IPS-NIHi11 (cell line): ENCODE results near the gene CPNE7.
A peak's percentile ranks its signal among the peaks of the same experiment; 100 is the strongest.
"Not testable (repeated sequence)": the region's sequence is repeated elsewhere in the genome, so short reads cannot be mapped to it uniquely, and the experiment has no call there.

Experiments
- DNase-seq: peaks from one replicate; pipeline ENCODE4 v3.0.0; 2012; ENCODE audit warnings: mixed read lengths, low spot score

The CPNE7 gene

DNA sequence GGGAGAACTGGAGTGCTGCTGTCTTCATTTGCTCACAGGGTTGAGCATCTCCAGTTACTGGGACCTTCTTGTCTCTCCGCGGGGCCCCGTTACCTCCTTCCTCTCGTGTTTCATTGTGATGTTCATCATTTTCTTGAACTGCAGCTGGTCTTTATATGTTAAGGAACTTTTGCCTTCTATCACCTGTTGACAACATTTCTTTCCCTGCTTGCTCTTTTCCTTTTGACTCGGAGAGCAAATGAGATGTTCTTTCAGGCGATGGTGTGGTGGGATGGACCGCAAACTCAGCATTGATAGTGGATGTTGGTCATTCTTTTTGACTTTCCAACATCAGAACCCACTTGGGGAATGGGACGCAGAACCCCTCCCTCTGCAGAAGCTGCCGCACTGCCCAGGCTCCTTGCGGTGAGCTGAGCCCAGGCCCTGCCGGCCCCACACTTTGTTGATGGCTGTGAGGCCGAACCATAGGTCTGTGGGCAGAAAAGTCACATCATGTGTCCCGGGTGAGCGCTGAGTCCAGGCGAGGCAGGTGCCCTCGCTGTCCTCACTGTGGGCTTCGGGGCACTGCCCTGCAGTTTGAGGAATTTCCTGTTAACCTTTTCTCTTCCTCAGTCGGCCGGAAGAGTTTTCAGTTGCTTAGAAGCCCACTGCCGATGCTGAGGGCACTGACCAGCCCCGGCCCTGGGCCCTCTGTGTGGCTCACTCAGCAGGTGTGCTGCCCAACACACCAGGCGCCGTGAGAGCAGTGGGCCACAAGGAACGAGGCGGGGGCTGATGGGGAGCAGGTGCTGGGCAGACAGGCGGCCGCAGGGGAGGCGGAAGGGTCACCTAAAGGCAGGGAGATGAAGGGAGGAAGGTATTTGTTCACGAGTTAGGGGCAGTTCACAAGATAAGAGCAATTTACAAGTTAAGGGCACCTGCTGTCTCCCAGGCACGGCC, 7.6 kb upstream of the CPNE7 start:
- no peak for DNase-seq

DNA sequence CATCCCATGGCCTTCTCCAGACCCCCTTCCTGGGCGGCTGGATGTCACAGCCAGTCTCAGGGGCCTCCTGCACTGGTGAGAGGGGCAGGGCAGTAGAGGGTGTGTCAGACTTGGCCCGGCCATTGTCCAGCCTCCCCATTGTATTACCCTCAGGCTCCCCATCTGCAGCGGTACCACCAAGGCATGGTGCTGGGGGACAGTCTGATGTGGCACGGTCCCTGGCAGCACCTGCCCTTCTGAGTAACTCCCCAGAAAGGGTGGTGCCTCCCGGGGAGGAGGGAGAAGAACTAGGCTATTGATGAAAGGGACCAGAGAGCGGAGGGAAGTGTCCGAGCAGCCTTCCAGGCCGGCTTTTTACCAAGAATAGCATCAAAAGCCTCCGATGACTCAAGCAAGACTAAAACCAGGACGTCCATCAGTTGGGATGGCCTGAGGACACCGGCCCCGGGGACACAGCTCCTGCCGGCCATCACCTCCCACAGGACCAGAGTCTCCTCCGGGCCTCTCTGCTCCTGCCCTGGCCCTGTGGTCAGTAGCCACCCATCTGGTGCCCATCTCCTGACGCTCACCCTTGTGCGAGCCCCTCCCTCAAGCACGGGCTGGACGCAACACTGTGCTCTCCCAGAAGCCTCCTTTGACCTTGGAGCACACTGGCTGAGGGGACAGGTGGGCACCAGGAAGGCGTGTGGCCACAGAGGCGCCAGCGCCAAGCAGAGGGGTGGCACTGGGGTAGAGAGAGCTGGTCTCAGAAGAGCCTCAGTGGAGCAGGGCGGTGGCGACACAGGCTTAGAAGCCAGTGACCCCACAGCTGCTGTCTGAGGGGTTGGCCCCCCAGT, 5.8 kb upstream of the CPNE7 start:
- no peak for DNase-seq

DNA sequence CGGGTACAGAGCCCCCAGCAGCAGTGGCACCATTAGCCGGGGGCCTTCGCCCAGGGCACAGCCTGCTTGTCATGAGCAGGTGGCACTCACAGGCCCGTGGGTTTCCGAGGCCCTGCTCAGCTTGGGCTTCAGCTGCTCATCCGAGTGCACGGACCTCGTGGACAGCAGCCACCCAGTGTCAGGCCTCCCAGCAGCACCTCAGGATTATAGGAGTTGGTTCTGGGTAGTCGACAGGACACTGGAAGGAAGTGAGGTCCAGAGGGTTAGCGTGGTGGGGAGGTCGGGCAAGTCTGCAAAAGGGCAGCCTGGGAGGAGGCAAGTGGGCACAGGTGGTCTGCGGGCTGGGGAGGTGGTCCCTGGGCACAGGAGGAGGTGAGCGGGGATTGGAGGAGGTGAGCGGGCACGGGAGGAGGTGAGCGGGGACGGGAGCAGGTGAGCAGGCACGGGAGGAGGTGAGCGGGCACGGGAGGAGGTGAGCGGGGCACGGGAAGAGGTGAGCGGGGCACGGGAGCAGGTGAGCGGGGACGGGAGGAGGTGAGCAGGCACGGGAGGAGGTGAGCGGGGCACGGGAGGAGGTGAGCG, 5.1 kb upstream of the CPNE7 start:
- no peak for DNase-seq

DNA sequence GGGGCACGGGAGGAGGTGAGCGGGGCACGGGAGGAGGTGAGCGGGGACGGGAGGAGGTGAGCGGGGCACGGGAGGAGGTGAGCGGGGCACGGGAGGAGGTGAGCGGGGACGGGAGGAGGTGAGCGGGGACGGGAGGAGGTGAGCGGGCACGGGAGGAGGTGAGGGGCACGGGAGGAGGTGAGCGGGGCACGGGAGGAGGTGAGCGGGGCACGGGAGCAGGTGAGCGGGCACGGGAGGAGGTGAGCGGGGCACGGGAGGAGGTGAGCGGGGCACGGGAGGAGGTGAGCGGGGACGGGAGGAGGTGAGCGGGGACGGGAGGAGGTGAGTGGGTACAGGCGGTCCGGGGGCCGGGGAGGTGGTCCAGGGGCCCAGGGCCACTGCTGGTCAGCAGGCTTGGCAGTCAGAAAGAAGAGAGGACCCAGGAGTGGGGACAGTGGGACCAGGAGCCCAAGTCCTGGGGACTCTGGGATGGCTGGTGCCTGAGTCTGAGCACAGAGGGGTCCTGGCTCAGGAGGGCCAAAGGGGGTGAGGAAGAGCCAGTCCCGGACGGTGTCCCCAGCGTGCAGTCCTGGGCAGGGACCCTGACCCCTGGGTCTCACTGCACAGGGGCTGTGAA, 4.5 kb upstream of the CPNE7 start:
- DNase-seq, result not testable (repeated sequence)

DNA sequence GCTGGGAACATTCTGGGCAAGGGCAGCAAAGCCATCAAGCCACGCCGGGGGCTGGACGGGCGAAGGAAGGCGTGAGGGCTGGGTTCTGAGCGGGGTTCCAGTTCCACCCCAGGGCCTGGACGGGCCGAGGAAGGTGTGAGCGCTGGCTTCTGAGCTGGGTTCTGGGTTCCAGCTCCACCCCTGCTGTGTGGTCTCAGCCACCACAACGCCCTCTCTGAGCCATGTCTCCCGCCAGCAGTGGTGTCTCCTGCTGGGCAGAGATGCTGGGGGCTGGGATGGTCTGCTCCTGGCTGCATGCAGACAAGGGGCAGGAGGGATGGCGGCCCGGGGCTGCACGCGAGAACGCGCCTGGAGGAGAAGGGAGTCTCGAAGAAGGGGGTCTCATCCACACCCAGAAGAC, 3.9 kb upstream of the CPNE7 start:
- DNase-seq, result no peak

DNA sequence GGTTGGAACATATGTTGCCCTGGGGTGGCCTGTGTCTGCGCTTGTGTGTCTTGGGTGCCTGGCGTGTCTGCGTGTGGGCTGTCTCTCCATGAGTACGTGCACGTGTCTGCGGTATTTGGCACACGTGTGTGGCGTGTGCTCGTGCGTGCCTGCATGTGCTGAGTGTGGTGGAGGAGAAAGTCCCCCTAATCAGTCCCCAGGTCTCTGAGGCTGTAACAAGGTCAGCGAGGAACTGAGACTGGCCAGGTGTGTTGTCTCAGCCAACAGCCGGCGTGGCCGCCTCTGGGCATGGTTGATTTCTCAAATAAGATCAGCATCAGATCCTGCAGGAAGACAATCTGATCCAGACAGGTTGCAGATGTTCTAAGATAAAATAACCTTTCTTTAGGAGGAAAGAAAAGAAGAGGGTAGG, 3.5 kb upstream of the CPNE7 start:
- DNase-seq, result no peak

DNA sequence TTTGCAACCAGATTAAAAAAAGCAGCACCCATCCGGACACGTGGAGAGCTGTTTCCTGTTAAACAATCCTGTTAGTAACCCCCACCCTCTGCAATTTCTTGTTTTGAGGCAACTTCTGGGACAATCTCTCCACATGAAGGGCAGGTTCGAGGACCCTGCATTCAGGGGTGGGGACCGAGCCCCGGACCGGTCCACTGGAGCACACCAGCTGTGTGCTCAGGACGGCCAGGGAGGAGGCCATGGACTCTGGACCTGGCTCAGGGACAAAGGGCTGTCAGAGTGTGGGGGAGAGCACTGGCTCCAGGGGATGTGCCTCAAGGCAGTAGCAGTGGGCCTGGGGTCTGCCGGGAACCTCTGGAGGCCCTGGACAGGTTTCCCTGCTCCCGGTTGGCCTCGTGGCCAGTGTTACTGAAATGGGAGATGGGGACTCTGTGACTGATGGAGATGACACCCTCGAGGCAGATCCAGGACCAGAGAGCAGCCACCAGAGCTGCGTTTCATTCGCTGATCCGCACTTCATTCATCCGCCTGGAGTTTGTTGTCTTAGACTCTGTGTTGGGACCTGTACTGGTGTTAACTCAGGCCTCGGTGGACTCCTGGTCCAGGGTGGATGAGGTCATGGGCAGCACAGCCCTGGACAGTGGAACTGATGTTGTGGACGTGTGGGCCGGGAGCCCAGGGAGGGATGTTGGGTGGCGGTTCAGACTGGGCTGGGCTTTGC, 2.9 kb upstream of the CPNE7 start:
- DNase-seq, result no peak

DNA sequence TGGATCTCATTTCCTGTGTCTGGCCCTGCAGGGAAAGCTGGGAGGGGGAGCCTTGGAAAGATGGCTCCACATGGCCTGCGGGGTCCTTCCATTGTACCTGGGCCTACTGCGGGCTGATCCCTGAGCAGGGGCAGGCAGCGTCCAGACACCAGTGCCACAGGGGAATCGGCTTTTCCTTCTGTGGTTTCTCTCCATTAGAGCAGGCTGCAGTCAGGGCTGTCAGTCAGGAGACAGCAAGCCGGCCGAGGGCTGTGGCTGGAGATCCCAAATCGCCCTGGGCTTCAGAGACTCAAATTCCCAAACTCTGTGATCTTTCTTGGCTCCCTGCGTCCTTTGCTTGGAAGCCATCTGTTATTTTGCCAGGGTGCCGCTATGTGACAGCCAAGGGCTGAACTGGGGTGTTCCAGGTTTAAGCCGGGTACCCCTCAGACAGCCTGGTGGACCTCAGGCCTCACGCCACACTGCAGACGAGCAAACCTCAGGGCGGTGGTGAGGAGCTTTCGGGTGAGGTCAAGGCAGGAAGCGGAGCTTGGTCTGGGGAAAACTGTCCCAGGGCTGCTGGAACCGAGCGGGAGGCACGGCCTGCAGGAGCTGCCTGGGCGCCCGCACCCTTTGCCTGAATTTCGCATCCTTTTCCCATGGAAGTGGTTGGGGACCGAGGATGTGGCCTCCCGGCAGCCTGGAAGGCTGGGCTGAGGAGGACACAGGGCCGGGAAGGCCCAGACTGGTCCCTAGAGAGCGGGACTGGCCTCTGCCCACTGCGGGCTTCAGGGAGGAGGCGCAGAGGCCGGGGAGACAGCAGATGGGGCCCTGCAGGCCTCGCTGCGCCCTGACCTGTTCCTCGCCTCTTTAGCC, 1.5 kb upstream of the CPNE7 start:
- no peak for DNase-seq

DNA sequence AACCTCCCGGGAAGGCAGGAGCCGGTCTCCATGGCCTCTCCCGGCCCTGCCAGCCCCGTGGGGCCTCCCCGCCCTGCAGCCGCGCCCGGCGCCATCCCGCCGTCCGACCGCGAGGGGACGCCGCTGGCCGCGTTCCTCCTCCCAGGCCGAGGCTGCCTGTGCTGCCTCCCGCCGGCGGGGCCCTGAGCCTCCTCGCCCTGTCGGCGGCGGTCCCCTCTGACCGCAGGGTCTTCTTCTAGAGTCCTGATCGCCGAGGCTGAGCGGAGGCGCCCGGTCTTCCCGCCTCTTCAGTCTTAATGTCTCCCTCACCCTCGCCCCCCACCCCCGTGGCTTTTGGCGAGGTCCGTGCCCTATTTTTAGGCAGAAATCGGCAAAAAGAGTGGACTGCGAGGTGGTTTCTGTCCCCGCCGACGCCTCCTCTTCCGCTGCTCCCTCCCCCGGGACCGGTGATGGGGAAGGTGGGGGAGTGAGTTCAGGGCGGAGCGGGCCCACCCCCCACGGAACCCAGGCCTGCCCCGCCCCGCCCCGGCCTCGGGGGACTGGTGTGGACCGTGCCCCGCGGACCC, 794 bp upstream of the CPNE7 start:
- DNase-seq, result peak; percentile 99

DNA sequence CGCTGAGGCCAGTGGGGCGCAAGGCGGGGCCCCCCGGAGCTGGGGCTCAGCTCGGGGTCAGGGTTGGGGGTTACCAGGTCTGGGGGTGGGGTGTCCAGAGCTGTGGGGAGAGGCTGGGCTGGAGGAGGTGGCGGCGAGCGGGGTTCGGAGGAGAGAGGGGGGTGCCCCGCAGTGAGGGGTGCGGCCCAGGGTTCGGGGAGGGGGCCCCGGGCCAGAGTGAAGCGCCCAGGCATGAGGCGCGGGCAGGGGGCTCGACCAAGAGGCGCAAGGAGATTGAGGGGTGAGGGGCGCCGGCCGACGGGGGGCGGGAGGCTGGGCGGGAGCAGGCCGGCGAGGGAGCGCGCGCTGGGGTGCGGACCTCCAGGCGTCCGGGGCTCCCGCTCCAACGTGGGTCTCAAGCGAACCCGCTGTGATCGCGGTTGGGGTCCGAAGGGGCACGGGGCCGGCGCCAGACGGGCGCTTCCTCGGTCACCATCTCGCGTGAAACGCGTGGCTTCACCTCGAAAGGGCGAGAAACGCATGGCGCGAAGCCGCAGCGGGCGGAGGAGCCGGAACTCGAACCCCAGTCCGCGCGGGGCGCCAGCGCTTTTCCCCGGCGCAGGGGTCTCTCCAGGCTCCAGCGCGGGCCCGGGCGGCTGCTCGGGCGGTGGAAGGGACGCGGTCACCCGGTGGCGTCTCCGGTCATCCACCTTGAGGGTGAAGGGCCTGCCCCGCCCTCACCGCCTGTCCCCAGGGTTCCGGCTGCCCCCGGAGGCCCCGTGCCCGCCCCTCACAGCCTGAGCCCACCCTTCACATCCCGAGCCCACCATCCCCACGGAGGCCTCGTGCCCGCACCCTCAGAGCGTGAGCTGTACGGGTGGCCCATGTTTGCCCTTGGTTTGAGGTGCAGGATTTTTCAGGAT, 846 bp downstream of the CPNE7 start:
- peak; percentile 54 for DNase-seq

DNA sequence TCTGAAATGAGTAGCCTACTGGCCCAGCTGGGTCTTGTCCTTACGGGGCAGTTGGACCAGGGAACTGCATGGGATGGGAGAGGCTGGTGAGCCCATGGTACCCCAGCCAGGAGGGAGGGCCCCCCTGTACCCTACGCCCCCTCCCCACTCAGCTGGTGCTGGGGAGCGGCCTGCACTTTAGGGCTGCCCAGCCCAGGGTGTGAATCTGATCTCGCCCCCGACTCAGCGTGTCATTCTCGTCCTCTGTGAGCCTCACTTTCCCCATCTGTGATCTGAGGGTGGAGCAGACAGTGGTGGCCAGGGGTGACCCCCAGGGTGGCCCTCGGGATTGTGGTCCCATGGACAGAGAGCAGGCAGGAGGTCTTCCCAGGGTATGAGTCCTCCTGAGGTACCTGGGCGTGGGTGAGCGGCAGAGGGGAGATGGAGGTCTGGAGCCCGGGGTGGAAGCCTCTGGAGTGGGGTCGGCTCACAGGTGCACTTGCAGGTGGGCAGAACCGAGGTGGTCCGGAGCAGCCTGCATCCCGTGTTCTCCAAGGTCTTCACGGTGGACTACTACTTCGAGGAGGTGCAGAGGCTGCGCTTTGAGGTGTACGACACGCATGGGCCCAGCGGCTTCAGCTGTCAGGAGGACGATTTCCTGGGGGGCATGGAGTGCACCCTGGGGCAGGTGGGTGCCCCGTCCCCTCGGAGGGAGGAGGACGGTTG, 1.6 kb downstream of the CPNE7 start:
- no peak for DNase-seq

DNA sequence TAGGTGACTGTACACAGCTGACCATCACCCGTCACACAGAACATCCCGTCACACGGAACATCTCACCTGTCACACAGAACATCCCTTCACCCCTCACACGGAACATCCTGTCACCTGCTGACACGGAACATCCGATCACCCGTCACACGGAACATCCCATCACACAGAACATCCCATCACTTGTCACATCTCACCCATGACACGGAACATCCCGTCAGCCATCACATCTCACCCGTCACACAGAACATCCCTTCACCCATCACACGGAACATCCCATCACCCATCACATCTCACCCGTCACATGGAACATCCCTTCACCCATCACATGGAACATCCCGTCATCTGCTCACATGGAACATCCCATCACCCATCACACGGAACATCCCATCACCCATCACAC, 3.8 kb downstream of the CPNE7 start:
- no peak for DNase-seq

DNA sequence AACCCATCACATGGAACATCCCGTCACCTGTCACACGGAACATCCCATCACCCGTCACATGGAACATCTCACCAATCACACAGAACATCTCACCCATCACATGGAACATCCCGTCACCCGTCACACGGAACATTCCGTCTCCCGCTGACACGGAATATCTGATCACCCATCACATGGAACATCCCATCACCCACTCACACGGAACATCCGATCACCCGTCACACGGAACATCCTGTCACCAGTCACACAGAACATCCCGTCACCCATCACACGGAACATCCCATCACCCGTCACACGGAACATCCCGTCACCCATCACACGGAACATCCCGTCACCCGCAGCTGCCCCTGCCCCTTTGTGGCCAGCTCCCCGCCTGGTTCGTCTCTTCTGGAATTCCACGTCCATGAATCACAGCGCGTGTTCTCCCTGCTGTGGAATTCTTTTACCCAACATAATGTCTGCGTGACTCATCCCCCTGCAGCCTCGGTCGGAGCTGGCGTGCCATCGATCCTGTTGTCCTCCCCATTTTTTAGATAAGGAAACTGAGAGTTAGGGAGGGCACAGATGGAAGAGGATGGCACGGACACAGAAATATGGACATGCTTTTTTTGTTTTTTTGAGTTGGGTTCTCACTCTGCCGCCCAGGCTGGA, 5.6 kb downstream of the CPNE7 start:
- peak; percentile 9 for DNase-seq

DNA sequence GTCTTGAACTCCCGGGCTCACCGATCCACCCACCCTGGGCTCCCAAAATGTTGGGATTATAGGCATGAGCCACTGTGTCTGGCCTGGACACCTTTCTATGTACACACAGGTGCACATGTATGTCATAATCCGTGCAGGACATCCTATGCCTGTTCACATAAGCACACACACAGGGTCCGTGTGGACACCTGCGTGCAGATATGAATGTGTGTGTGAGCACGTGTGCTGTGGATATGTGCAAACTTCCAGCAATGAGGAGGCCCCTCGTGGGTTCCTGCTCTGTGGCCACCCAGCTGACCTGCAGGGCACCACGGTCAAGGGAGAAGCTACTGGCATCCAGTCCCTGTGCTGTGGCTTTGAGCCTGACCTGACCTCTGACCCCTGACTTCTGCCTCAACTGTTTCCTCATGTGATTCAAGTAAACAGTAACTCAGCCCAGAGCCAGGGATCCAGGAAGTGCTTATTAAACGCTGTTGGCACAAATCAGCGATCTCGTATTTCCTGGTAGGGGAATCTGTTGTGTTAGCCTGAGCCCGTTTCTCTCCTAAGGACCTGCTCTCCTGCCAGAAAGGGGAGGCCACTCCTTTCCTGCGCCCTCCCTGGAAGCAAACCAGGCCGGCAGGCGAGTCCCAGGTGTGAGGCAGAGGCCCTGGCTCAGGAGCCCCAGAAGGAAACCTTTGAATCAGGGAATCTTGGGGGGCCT, 6.5 kb downstream of the CPNE7 start:
- peak; percentile 10 for DNase-seq

DNA sequence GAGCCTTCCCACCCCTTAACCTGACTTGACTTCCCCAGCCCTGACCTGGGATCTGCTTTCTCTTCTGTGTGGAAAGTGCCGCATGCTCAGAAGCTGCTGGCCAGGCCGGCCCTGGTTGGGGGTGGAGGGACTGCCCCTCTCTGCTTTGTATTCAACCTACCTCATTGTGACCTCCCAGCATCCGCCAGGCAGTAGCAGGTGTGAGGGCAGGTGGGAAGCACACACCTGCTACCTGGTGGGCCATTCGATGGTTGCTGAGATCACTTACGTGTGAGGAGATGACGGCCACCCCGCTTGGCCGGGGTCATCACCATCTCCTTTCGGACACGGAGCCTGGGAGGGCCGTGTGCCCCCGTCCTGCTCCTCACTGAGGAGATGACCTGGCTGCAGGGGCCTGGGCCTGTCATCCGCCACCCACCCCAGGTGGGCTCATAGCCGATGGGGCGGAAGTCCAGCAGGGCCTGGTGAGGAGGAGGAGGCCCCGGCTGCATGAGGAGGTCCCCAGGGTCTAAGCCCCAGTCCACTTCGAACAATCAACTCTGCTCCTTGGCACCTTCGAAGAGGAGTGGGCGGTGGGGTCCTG, 7.1 kb downstream of the CPNE7 start:
- peak; percentile 9 for DNase-seq

DNA sequence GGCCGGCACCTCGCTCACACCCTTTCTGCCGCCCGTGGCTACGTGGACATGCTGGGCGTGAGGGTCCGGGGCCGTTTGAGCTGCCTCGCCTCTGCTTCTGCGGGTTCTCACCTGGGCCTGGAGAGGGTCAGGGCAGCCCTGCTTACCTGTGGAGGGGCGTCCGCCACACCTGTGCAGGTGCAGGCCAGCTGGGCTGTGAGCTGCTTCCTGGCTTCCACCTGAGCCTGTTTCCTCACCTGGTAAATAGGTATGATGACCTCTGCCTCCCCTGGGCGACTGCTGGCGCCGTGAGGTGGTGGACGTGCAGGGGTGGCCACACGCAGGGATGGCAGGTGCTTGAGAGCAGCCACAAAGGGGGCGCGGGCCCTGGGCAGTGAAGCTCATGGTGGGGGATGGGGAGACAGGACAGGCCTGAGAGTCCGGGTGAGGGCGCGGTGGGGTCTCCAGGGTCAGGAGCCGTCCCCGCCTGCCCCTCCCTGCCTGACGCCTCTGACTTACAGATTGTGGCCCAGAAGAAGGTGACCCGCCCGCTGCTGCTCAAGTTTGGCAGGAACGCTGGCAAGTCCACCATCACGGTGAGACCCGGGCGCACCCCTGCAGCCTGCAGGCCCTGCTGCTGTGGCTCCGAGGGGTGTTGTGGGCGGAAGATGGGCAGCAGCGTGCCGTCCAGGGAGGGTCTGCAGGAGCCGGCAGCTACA, 7.8 kb downstream of the CPNE7 start:
- DNase-seq, result peak; percentile 14
